HFF-Myc (cell line): ENCODE results near the gene MRPL19.
"Not testable (repeated sequence)": the region's sequence is repeated elsewhere in the genome, so short reads cannot be mapped to it uniquely, and the experiment has no call there.

Source experiments
- DNase-seq: peaks from one replicate; pipeline ENCODE4 v3.0.0-alpha.2; 2011; ENCODE audit warnings: low read depth; ENCODE audit errors: extremely low read depth
- H3K4me3 ChIP-seq: replicated peaks from 2 replicates; pipeline ENCODE4 v1.5.1; 2011; ENCODE audit warnings: low read depth, mild to moderate bottlenecking, control low read depth, low read length
- TF ChIP-seq, protein P1 (sequence below): IDR thresholded peaks from 2 replicates; pipeline ENCODE4 v1.5.1; 2012; ENCODE audit warnings: mild to moderate bottlenecking, low read depth, low read length, control low read depth; ENCODE audit errors: missing control alignments

The MRPL19 gene

DNA sequence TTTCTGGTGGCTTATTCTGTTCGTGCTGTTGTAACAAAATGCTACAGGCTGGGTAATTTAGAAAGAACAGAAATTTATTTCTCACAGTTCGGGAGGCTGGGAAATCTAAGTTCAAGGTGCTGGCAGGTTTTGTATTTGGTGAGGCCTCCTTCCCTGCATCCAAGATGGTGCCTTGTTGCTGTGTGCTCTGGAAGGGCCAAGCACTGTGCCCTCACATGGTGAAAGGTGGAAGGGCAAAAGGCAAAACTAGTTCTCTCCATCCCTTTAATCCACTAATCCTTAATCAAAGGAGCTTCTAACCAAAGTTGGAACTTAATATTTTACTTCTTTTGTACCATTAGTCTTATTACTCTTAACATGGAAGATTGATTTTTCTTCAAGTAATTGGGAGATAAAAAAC, 7.4 kb downstream of the MRPL19 start:
- no peak for DNase-seq
- TF ChIP-seq, protein P1, sequence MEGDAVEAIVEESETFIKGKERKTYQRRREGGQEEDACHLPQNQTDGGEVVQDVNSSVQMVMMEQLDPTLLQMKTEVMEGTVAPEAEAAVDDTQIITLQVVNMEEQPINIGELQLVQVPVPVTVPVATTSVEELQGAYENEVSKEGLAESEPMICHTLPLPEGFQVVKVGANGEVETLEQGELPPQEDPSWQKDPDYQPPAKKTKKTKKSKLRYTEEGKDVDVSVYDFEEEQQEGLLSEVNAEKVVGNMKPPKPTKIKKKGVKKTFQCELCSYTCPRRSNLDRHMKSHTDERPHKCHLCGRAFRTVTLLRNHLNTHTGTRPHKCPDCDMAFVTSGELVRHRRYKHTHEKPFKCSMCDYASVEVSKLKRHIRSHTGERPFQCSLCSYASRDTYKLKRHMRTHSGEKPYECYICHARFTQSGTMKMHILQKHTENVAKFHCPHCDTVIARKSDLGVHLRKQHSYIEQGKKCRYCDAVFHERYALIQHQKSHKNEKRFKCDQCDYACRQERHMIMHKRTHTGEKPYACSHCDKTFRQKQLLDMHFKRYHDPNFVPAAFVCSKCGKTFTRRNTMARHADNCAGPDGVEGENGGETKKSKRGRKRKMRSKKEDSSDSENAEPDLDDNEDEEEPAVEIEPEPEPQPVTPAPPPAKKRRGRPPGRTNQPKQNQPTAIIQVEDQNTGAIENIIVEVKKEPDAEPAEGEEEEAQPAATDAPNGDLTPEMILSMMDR = no peak
- H3K4me3 ChIP-seq = no peak overlapping the region

DNA sequence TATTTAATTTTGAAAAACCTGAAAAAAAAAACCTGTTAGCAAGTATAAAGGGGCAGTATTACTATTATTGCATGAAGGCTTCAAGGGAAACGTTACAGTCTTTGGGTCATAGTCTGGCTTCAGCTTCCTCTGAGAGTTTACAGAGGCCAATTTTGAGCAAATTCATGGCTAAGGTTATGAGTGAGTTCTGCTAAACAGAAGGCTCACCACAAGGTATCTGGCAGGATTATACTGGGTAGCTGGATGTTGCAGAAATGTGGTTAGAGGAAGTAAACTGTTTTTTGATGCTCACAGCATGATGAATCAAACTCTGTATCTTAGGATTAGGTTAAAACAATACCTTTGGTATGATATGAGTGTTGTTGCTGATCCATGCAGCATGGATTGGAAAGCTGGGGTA, 9.3 kb downstream of the MRPL19 start:
- no peak for DNase-seq
- H3K4me3 ChIP-seq = no peak overlapping the region
- TF ChIP-seq, protein P1 = no peak

DNA sequence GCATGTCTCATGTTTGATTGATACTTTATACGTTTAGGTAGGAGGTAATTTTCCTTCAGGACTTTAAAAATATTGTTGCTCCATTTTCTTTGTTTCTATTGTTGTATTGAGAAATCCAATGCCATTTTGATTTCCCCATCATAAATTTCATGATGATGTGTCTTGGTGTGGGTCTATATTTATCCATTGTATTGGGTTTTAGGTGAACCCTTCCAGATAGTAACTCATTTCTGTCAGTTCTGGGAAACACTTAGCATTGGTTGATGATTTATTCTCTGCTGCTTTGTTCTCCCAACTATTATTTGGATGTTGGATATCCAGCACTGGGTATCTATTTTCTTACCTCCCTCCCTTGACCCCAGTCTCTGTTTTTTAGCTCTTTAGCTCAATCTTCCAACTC, 10.0 kb downstream of the MRPL19 start:
- TF ChIP-seq, protein P1 = no peak
- no peak for DNase-seq
- H3K4me3 ChIP-seq = no peak overlapping the region

DNA sequence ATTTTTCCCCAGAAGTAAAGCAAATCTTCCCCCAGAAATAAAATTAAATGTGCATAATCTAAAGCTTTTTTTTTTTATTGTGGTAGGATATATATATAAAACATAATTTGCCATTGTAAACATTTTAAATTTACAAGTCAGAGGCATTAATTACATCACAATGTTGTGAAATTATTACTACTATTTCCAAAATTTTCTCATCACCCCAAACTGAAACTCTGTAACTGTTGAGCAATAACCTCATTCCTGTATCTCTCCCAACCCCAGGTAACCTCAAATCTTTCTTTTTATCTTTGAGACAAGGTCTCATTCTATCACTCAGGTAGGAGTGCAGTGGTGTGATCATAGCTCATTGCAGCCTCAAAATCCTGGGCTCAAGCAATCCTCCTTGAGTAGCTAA, 11.2 kb downstream of the MRPL19 start:
- TF ChIP-seq, protein P1 = no peak
- DNase-seq = no peak
- H3K4me3 ChIP-seq = no peak overlapping the region

DNA sequence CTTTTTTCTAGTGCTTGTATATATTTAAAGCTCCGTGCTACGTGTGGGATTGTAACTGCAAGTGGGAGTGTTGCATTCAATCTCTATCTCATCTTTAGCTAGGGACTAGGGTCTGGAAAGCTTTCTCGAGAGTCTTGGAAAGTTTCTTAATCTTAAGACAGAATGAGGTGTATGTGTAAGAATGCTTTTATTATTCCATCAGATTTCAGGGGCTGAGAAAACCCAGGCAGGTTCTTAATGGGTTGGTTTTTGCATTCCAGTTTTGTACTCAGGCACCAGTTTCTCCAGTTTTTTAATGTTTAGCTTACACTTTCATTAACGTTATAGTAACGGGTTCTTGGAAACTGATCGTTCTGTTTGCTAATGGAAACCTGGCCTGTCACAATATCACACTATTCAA, 20.3 kb downstream of the MRPL19 start:
- TF ChIP-seq, protein P1 = no peak
- DNase-seq = no peak

DNA sequence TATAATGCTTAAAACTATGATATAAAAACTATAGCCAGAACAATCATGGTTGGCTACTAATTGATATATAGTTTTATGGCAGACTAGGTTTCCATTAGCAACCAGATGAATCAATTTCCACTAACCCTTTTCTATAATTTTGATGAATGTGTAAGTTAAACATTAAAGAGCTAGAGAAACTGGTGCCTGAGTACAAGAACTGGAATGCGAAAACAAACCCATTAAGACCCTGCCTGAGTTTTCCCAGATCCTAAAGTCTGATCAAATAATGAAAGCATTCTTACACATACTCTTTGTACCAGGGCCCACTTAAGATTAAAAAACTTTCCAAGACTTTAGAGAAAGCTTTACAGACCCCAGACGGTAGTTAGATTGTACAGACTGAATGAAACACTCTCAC, 21.3 kb downstream of the MRPL19 start:
- no peak for DNase-seq
- TF ChIP-seq, protein P1 = no peak
- H3K4me3 ChIP-seq = no peak overlapping the region

More for the DNA sequence above, 20.3 kb downstream of the MRPL19 start:
- H3K4me3 ChIP-seq = no peak overlapping the region

DNA sequence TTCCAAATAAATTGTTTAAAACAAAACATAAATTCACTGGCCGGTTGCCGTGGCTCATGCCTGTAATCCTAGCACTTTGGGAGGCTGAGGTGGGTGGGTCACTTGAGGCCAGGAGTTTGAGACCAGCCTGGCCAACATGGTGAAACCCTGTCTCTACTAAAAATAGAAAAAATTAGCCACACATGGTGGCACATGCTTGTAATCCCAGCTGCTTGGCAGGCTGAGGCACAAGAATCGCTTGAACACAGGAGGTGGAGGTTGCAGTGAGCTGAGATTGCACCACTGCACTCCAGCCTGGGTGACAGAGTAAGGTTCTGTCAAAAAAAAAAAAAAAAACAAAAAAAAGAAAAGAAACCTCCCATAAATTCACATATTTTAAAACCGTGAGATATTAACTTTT, 28.8 kb downstream of the MRPL19 start:
- DNase-seq, H3K4me3 ChIP-seq: not testable (repeated sequence)
